Stomach (tissue), 19 donors: ENCODE results near the gene FAM50B. TPM values are rescaled to one million over a fixed set of nuclear protein-coding genes. Genes with fewer than 3 reads are reported as not detected.
A peak's percentile ranks its signal among the peaks of the same experiment; 100 is the strongest.

Experiments
- DNase-seq, 2 donors: peaks; one replicate each; pipeline versions ENCODE4 v3.0.0 to v3.0.0-alpha.2; 2013 to 2019
- H3K27ac ChIP-seq, 5 donors: fragments of 200-600 bp in 4 of 5; sonication (generic) in 4 of 5; one replicate each; pipeline ENCODE4 v1.5.1; 2013 to 2019; ENCODE audit warnings: mild to moderate bottlenecking in 1 of 5, moderate library complexity in 1 of 5
- H3K27me3 ChIP-seq, 3 donors: fragments of 200-600 bp; sonication (generic); one replicate each; pipeline ENCODE4 v1.5.1; 2017 to 2019; ENCODE audit warnings: mixed run types in 1 of 3
- H3K36me3 ChIP-seq, 4 donors: fragments of 200-600 bp; sonication (generic); 1 replicate in 3 of 4; 2 replicates in 1 of 4; pipeline ENCODE4 v1.5.1; 2016 to 2019
- H3K4me1 ChIP-seq, 4 donors: fragments of 200-600 bp; sonication (generic); one replicate each; pipeline ENCODE4 v1.5.1; 2016 to 2019
- H3K4me3 ChIP-seq, 4 donors: fragments of 200-600 bp; sonication (generic) in 3 of 4; one replicate each; pipeline ENCODE4 v1.5.1; 2016 to 2019; ENCODE audit warnings: mild to moderate bottlenecking in 1 of 4
- H3K9me3 ChIP-seq, 4 donors: fragments of 200-600 bp; sonication (generic); one replicate each; pipeline ENCODE4 v1.5.1; 2016 to 2019
- CTCF ChIP-seq, 7 experiments: fragments of 450-650 bp in 4 of 7; fragments of 200-600 bp in 3 of 7; sonication (generic) in 3 of 7; IDR thresholded peaks; one replicate each; pipeline ENCODE4 v1.5.1; 2016 to 2019; ENCODE audit warnings: antibody characterized with exemption in 7 of 7, control low read depth in 2 of 7, mild to moderate bottlenecking in 1 of 7
- EP300 ChIP-seq: sonication (generic); formaldehyde crosslinking; IDR thresholded peaks from one replicate; pipeline ENCODE4 v1.6.1; 2017; ENCODE audit warnings: antibody characterized with exemption
- POLR2A ChIP-seq, 4 donors: fragments of 450-650 bp; IDR thresholded peaks; one replicate each; pipeline ENCODE4 v1.6.1; 2016; ENCODE audit warnings: antibody characterized with exemption in 4 of 4, control low read depth in 2 of 4, mild to moderate bottlenecking in 1 of 4, moderate library complexity in 1 of 4
- POLR2AphosphoS5 ChIP-seq, 3 donors: sonication (generic); formaldehyde crosslinking; IDR thresholded peaks; one replicate each; pipeline ENCODE4 v1.6.1; 2016; ENCODE audit warnings: antibody characterized with exemption in 3 of 3
- WGBS, 5 donors: extraction: QIAGEN DNeasy Blood & Tissue Kit in 3 of 5; methylation state at CpG; one replicate each; pipeline versions ENCODE4 v1.1.5 to v1.1.7; 2013 to 2018; 5-methylcytosine and 5-hydroxymethylcytosine counted together
- intact Hi-C: fragments of 100-400 bp; cut with DNase I; formaldehyde crosslinking; loops from one replicate; pipeline ENCODE4 v1.15.1; 2023; ENCODE audit warnings: low total_unique reads
- long read RNA-seq, 10 donors: transcript quantifications; one replicate each; lab custom pipeline, GENCODE V29; 2026
- polyA plus RNA-seq, 3 donors: library from polyadenylated mRNA; stranded (reverse); fragments of 200-250 nt; gene quantifications; one replicate each; pipeline ENCODE4 v1.2.3, GENCODE V29; 2013
- total RNA-seq, 5 donors: library from RNA; depleted of rRNA; stranded (reverse); fragments of >200 nt; gene quantifications; one replicate each; pipeline versions ENCODE4 v1.1.0 to v1.2.3, GENCODE V29; 2014 to 2016
- donor health status: healthy with polysubstance abuse.
- donor health status: Bipolar disorder and iron deficiency.
- donor health status: healthy.

The FAM50B gene
- total RNA-seq (10 to 100 TPM in 1 of 5 donors, 1 to 10 TPM in 3, not detected in 1; 2.0 to 10.9 (median 3.7) TPM), polyA plus RNA-seq (10 to 100 TPM in 2 of 3 donors, 1 to 10 TPM in 1; 7.3 to 11.8 (median 11.6) TPM)
- long read RNA-seq, donor 1, transcript FAM50B-202 (1 exons, 1,935 nt), result major isoform, 11 of 15 reads
- long read RNA-seq, donor 1, partial matches to known transcripts, result 0 of 15 reads
- long read RNA-seq, donor 1, other reads (novel, unspliced or antisense), result 0 of 15 reads
- long read RNA-seq, donor 2, transcript FAM50B-202 (1 exons, 1,935 nt), result major isoform, 5 of 9 reads
- long read RNA-seq, donor 2, partial matches to known transcripts, result 0 of 9 reads
- long read RNA-seq, donor 2, other reads (novel, unspliced or antisense), result 0 of 9 reads
- long read RNA-seq, donor 3, transcript FAM50B-202 (1 exons, 1,935 nt), result major isoform, 5 of 7 reads
- long read RNA-seq, donor 3, partial matches to known transcripts, result 0 of 7 reads
- long read RNA-seq, donor 3, other reads (novel, unspliced or antisense), result 0 of 7 reads
- long read RNA-seq, donor 4, partial matches to known transcripts, result 0 of 2 reads
- long read RNA-seq, donor 4, other reads (novel, unspliced or antisense), result 0 of 2 reads
- long read RNA-seq, donor 5, transcript FAM50B-202 (1 exons, 1,935 nt), result major isoform, 7 of 11 reads
- long read RNA-seq, donor 5, partial matches to known transcripts, result 0 of 11 reads
- long read RNA-seq, donor 5, other reads (novel, unspliced or antisense), result 0 of 11 reads
- long read RNA-seq, donor 6, transcript FAM50B-202 (1 exons, 1,935 nt), result major isoform, 17 of 23 reads
- long read RNA-seq, donor 6, transcript FAM50B-203 (2 exons, 1,643 nt), result minor isoform, 6 of 23 reads
- long read RNA-seq, donor 6, partial matches to known transcripts, result 0 of 23 reads
- long read RNA-seq, donor 6, other reads (novel, unspliced or antisense), result 0 of 23 reads
- long read RNA-seq, donor 7, transcript FAM50B-202 (1 exons, 1,935 nt), result major isoform, 8 of 10 reads
- long read RNA-seq, donor 7, partial matches to known transcripts, result 0 of 10 reads
- long read RNA-seq, donor 7, other reads (novel, unspliced or antisense), result 0 of 10 reads
- long read RNA-seq, donor 8, partial matches to known transcripts, result 0 of 7 reads
- long read RNA-seq, donor 8, other reads (novel, unspliced or antisense), result 0 of 7 reads
- long read RNA-seq, donor 9, transcript FAM50B-202 (1 exons, 1,935 nt), result major isoform, 26 of 30 reads
- long read RNA-seq, donor 9, partial matches to known transcripts, result 0 of 30 reads
- long read RNA-seq, donor 9, other reads (novel, unspliced or antisense), result 0 of 30 reads
- long read RNA-seq, donor 10, partial matches to known transcripts, result 0 of 5 reads
- long read RNA-seq, donor 10, other reads (novel, unspliced or antisense), result 0 of 5 reads

GRCh38 chr6:3848925-3849605 lies at the start of gene FAM50B:
Gene FAM50B, plus strand, starts transcription at chr6:3849373. Its CDS starts 439 bp downstream, at chr6:3849812.
- intact Hi-C loops, result no loop called here
- Histone ChIP-seq H3K4me1 (peaks cover 0 to 37% (median 22%) of the 10 kb centered on the region in 4 donors), H3K4me3 (peak within 1 kb of the TSS; percentile 46 to 53 (median 48)), H3K9me3 (no peaks in the 10 kb centered on the region), H3K36me3 (no peaks in the 10 kb centered on the region), H3K27me3 (no peaks in the 10 kb centered on the region), H3K27ac (peak within 1 kb of the TSS; percentile 57 to 85 (median 76))
- peak; percentile 94 to 97 for DNase-seq
- 42 to 56% (median 46%) methylated on average over 40 to 49 of the region's 49 CpGs for WGBS, 5 donors
- peak in 2 of 3 donors; percentile 41 to 75 for TF ChIP-seq POLR2AphosphoS5 (IDR thresholded peaks at IDR 0.05)
- TF ChIP-seq POLR2A (IDR thresholded peaks at IDR 0.05), result no peak
- TF ChIP-seq CTCF (IDR thresholded peaks at IDR 0.05), result peak in 6 of 7 experiments; percentile 82 to 99 (median 92)

GRCh38 chr6:3799719-3800118 lies 49.5 kb upstream of the FAM50B start:
- no peak for TF ChIP-seq EP300
- no peak for TF ChIP-seq POLR2AphosphoS5 (IDR thresholded peaks at IDR 0.05)
- no peak for TF ChIP-seq POLR2A (IDR thresholded peaks at IDR 0.05)
- TF ChIP-seq CTCF (IDR thresholded peaks at IDR 0.05), result no peak
- Histone ChIP-seq H3K27ac (no peak overlapping the region), H3K4me3 (no peak overlapping the region), H3K27me3 (no peaks in the 10 kb centered on the region), H3K36me3 (no peaks in the 10 kb centered on the region), H3K4me1 (peaks cover 7 to 33% (median 22%) of the 10 kb centered on the region in 4 donors), H3K9me3 (no peaks in the 10 kb centered on the region)
- WGBS, 5 donors, result 76 to 97% (median 94%) methylated on average over 6 of the region's 6 CpGs
- DNase-seq, result no peak
- intact Hi-C loops, result no loop called here

GRCh38 chr6:3800850-3801591 lies 48.2 kb upstream of the FAM50B start:
- 45 to 68% (median 52%) methylated on average over 11 of the region's 11 CpGs for WGBS, 5 donors
- H3K36me3 ChIP-seq, result no peaks in the 10 kb centered on the region
- H3K4me3 ChIP-seq, result no peak overlapping the region
- DNase-seq, result no peak
- H3K9me3 ChIP-seq, result no peaks in the 10 kb centered on the region
- TF ChIP-seq CTCF (IDR thresholded peaks at IDR 0.05) (no peak), POLR2AphosphoS5 (IDR thresholded peaks at IDR 0.05) (no peak), EP300 (no peak)
- H3K27ac ChIP-seq, result peak overlapping the region in 1 of 5 donors; percentile 23
- H3K27me3 ChIP-seq, result no peaks in the 10 kb centered on the region
- intact Hi-C loops, result no loop called here
- peaks cover 7 to 36% (median 22%) of the 10 kb centered on the region in 4 donors for H3K4me1 ChIP-seq
